ENCODE results near the gene DLD. TPM values are rescaled to one million over a fixed set of nuclear protein-coding genes. Genes with fewer than 3 reads are reported as not detected.

DLD gene
- total and polyA plus RNA-seq, 4 donors, result 49.4 to 121 (median 67.1) TPM

GRCh38 chr7:107924841-107925504 lies 34.0 kb downstream of the DLD start:
- WGBS, result 83% methylated on average over 5 of the region's 5 CpGs
- peaks cover 0 to 31% (median 4%) of the 10 kb centered on the region in 4 donors for H3K36me3 ChIP-seq (ENCODE audit: control insufficient read depth in 4 of 4, insufficient read depth in 3 of 4, low read depth in 1 of 4, low read length in 3 of 4)
- no peak overlapping the region for H3K9ac ChIP-seq (ENCODE audit: low read depth in 1 of 2, low read length in 2 of 2)
- no peak overlapping the region for H3K4me3 ChIP-seq (ENCODE audit: low read depth in 1 of 3, low read length in 3 of 3)
- no peak for DNase-seq (ENCODE audit: low spot score)
- no peaks in the 10 kb centered on the region for H3K9me3 ChIP-seq (ENCODE audit: control insufficient read depth in 4 of 4, low read length in 3 of 4)
- H3K27me3 ChIP-seq (ENCODE audit: control insufficient read depth in 4 of 4, insufficient read depth in 4 of 4, low read length in 3 of 4), result no peaks in the 10 kb centered on the region
- H3K4me1 ChIP-seq (ENCODE audit: control insufficient read depth in 4 of 4, insufficient read depth in 4 of 4, low read length in 3 of 4), result no peaks in the 10 kb centered on the region
- no peak overlapping the region for H3K27ac ChIP-seq (ENCODE audit: low read depth in 1 of 2, low read length in 2 of 2)
- TF ChIP-seq YY1 (IDR thresholded peaks at IDR 0.05) (no peak), FOXA2 (IDR thresholded peaks at IDR 0.05) (no peak), EGR1 (IDR thresholded peaks at IDR 0.05; ENCODE audit: low read depth in 2 of 2) (no peak), MAX (IDR thresholded peaks at IDR 0.05) (no peak), JUND (IDR thresholded peaks at IDR 0.05) (no peak), TAF1 (conservative IDR thresholded peaks at IDR 0.05) (no peak), ATF3 (IDR thresholded peaks at IDR 0.05) (no peak), GABPA (IDR thresholded peaks at IDR 0.05 in 1 of 2, conservative IDR thresholded peaks at IDR 0.05 in 1 of 2) (no peak), FOXA1 (IDR thresholded peaks at IDR 0.05) (no peak), NR2F2 (IDR thresholded peaks at IDR 0.05) (no peak), HNF4A (conservative IDR thresholded peaks at IDR 0.05) (no peak), HNF4G (IDR thresholded peaks at IDR 0.05) (no peak), ZBTB33 (IDR thresholded peaks at IDR 0.05) (no peak), RXRA (IDR thresholded peaks at IDR 0.05) (no peak), RAD21 (IDR thresholded peaks at IDR 0.05) (no peak), REST (IDR thresholded peaks at IDR 0.05) (no peak), CTCF (IDR thresholded peaks at IDR 0.05; ENCODE audit: low read depth, low read length, missing input control) (no peak), SP1 (IDR thresholded peaks at IDR 0.05) (no peak)

Data from liver (tissue), 9 donors.